Measurements from ENCODE around the gene NPY5R.

NPY5R gene

GRCh38 chr4:163343604-163344146 is at the start of gene NPY5R:
TSS of gene NPY5R (plus strand) at chr4:163343892. CDS start at chr4:163350274, 6,382 bp downstream.
- no peak for TF ChIP-seq CTCF (IDR thresholded peaks at IDR 0.05; ENCODE audit: borderline replicate concordance, insufficient read depth, low read depth, low read length)
- H3K4me3 ChIP-seq (ENCODE audit: low read depth, low read length): no peak within 1 kb of the TSS

- TF ChIP-seq CTCF (IDR thresholded peaks at IDR 0.05; ENCODE audit: borderline replicate concordance, insufficient read depth, low read depth, low read length): no peak
- H3K4me3 ChIP-seq (ENCODE audit: low read depth, low read length): no peak overlapping the region
Observed at GRCh38 chr4:163295138-163295537, 48.6 kb upstream of the NPY5R start.

GRCh38 chr4:163300445-163300844 is 43.2 kb upstream of the NPY5R start:
- no peak overlapping the region for H3K4me3 ChIP-seq (ENCODE audit: low read depth, low read length)
- no peak for TF ChIP-seq CTCF (IDR thresholded peaks at IDR 0.05; ENCODE audit: borderline replicate concordance, insufficient read depth, low read depth, low read length)

DNA sequence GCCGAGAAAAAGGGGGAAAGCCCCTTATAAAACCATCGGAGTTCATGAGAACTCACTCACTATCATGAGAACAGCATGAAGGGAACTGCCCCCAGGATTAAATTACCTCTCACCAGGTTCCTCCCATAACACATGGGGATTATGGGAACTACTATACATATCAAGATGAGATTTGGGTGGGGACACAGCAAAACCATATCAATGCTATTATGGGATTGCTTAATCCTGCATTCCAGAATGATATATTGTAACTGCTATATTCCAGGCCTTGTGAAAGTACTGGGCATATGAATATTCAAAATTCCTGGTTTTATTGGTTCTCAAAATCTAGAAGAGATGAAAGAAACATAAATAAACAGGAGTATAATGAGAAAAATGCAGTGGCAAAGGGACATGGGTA is 40.6 kb upstream of the NPY5R start:
- H3K4me3 ChIP-seq (ENCODE audit: low read depth, low read length): no peak overlapping the region
- no peak for TF ChIP-seq CTCF (IDR thresholded peaks at IDR 0.05; ENCODE audit: borderline replicate concordance, insufficient read depth, low read depth, low read length)

DNA sequence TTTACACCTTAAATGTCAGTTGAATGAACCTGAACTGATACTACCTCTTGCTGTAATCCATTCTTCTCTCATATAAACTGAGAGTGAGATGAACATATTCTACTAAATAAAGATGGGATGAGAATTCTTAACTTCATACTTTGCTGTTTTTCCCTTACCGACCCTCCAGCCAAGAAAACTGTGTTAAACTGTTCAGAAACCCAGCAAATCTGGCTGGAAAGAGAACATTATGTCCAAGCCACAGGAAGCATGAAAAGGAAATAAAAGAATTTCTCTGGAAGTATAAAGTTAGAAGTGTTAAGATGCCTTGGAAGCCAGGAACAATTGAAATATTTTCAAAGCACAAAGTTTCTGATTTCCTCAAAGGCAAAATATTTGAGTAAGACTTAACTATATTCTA is 34.2 kb upstream of the NPY5R start:
- H3K4me3 ChIP-seq (ENCODE audit: low read depth, low read length): no peak overlapping the region
- TF ChIP-seq CTCF (IDR thresholded peaks at IDR 0.05; ENCODE audit: borderline replicate concordance, insufficient read depth, low read depth, low read length): no peak

- TF ChIP-seq CTCF (IDR thresholded peaks at IDR 0.05; ENCODE audit: borderline replicate concordance, insufficient read depth, low read depth, low read length): no peak
Observed at GRCh38 chr4:163317110-163317509, 26.6 kb upstream of the NPY5R start.

DNA sequence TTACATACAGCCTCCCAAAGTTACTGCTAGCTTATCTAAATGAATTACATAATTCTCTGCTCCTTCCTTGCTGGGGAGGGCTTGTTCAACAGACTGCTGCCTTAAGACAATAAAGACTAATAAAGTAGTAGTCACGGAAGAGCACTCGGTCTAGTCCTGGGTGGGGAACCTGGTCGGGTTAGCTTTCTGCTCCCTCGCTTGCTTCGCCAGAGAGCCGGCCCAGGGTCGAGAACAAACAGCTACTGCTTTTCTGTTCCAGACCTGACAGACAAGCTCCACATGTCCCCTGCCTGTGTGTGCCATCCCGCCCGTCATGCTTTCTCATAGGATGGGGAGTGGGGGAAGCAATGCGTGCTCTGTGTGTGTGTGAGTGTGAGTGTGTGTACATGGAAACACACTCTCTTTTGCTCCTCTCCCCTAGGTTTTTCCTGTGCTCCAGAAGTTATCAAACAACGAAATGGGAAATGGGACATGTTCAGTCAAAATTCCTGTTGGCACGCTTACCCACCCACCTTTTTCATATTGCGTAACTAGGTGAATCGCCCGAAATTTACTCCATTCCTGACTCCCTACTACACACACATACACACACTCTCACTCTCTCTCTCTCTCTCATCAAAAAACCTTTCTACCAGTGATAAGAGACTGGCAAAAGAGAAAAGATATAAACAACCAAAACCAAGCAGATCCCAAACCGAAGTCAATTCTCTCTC is 12.6 kb upstream of the NPY5R start:
- no peak for TF ChIP-seq CTCF (IDR thresholded peaks at IDR 0.05; ENCODE audit: borderline replicate concordance, insufficient read depth, low read depth, low read length)
- H3K4me3 ChIP-seq (ENCODE audit: low read depth, low read length): no peak overlapping the region

More at GRCh38 chr4:163317110-163317509, 26.6 kb upstream of the NPY5R start:
- no peak overlapping the region for H3K4me3 ChIP-seq (ENCODE audit: low read depth, low read length)
